Nephron progenitor cell (in vitro differentiated cells): Measurements from ENCODE around the gene TM6SF1.

Experiments
- DNase-seq: peaks from one replicate; pipeline ENCODE4 v3.0.0; 2021
- H3K27ac Mint-ChIP-seq: 2 replicates; pipeline ENCODE4 v1.8.0; 2021; ENCODE audit warnings: mild to moderate bottlenecking, moderate library complexity, mixed read lengths
- H3K27me3 Mint-ChIP-seq: 2 replicates; pipeline ENCODE4 v1.8.0; 2021; ENCODE audit warnings: mild to moderate bottlenecking, low read depth, mixed read lengths; ENCODE audit not compliant: poor library complexity
- H3K36me3 Mint-ChIP-seq: 2 replicates; pipeline ENCODE4 v1.8.0; 2021; ENCODE audit warnings: low read depth, mixed read lengths
- H3K4me1 Mint-ChIP-seq: 2 replicates; pipeline ENCODE4 v1.8.0; 2021; ENCODE audit warnings: mixed read lengths
- H3K4me3 Mint-ChIP-seq: 2 replicates; pipeline ENCODE4 v1.8.0; 2021; ENCODE audit warnings: mild to moderate bottlenecking, moderate library complexity, mixed read lengths
- H3K9me3 Mint-ChIP-seq: 2 replicates; pipeline ENCODE4 v1.8.0; 2021; ENCODE audit warnings: mild to moderate bottlenecking, moderate library complexity, mixed read lengths
- CTCF ChIP-seq: fragments of 200-600 bp; sonication (generic); IDR thresholded peaks from 2 replicates; pipeline ENCODE4 v1.5.0; 2021; ENCODE audit warnings: antibody characterized with exemption

The TM6SF1 gene

GRCh38 chr15:83155942-83156341 lies 48.5 kb downstream of the TM6SF1 start:
- TF ChIP-seq CTCF: no peak
- Mint-ChIP-seq H3K4me3 (no peak overlapping the region), H3K4me1 (no peaks in the 10 kb centered on the region), H3K9me3 (no peaks in the 10 kb centered on the region), H3K27ac (no peak overlapping the region), H3K27me3 (no peaks in the 10 kb centered on the region), H3K36me3 (peaks cover 60% of the 10 kb centered on the region)
- no peak for DNase-seq

- Mint-ChIP-seq H3K36me3 (peaks cover 75% of the 10 kb centered on the region), H3K9me3 (no peaks in the 10 kb centered on the region), H3K27ac (no peak overlapping the region), H3K4me3 (no peak overlapping the region), H3K27me3 (no peaks in the 10 kb centered on the region), H3K4me1 (no peaks in the 10 kb centered on the region)
- TF ChIP-seq CTCF: no peak
- no peak for DNase-seq
These were observed 50.9 kb downstream of the TM6SF1 start for GRCh38 chr15:83158393-83158792.

GRCh38 chr15:83160741-83161140 lies 53.3 kb downstream of the TM6SF1 start:
- no peak for TF ChIP-seq CTCF
- H3K27me3 Mint-ChIP-seq: no peaks in the 10 kb centered on the region
- DNase-seq: no peak
- no peak overlapping the region for H3K4me3 Mint-ChIP-seq
- H3K36me3 Mint-ChIP-seq: peaks cover 89% of the 10 kb centered on the region
- H3K27ac Mint-ChIP-seq: no peak overlapping the region
- H3K4me1 Mint-ChIP-seq: no peaks in the 10 kb centered on the region
- peaks cover 9% of the 10 kb centered on the region for H3K9me3 Mint-ChIP-seq

GRCh38 chr15:83163032-83163431 lies 55.6 kb downstream of the TM6SF1 start:
- DNase-seq: no peak
- Mint-ChIP-seq H3K27me3 (no peaks in the 10 kb centered on the region), H3K4me1 (no peaks in the 10 kb centered on the region), H3K9me3 (peaks cover 32% of the 10 kb centered on the region), H3K27ac (peak overlapping the region; percentile 79), H3K4me3 (no peak overlapping the region), H3K36me3 (peaks cover 91% of the 10 kb centered on the region)
- TF ChIP-seq CTCF: no peak

- no peak for TF ChIP-seq CTCF
- H3K4me1 Mint-ChIP-seq: no peaks in the 10 kb centered on the region
- H3K27me3 Mint-ChIP-seq: no peaks in the 10 kb centered on the region
- peaks cover 44% of the 10 kb centered on the region for H3K9me3 Mint-ChIP-seq
- DNase-seq: no peak
- H3K36me3 Mint-ChIP-seq: peaks cover 95% of the 10 kb centered on the region
- H3K4me3 Mint-ChIP-seq: no peak overlapping the region
- H3K27ac Mint-ChIP-seq: no peak overlapping the region
These were observed 56.8 kb downstream of the TM6SF1 start for GRCh38 chr15:83164111-83164770.

- Mint-ChIP-seq H3K4me3 (no peak overlapping the region), H3K9me3 (peaks cover 51% of the 10 kb centered on the region), H3K4me1 (no peaks in the 10 kb centered on the region), H3K36me3 (peaks cover 93% of the 10 kb centered on the region), H3K27me3 (no peaks in the 10 kb centered on the region), H3K27ac (no peak overlapping the region)
- TF ChIP-seq CTCF: no peak
- no peak for DNase-seq
These were observed 57.4 kb downstream of the TM6SF1 start for GRCh38 chr15:83164771-83165404.
